M059J (cell line): ENCODE data around the gene PSMD8. TPM values are rescaled to one million over a fixed set of nuclear protein-coding genes. Genes with fewer than 3 reads are reported as not detected.
"Not testable (repeated sequence)": the region's sequence is repeated elsewhere in the genome, so short reads cannot be mapped to it uniquely, and the experiment has no call there.

ENCODE experiments used
- DNase-seq: peaks from one replicate; pipeline ENCODE4 v3.0.0-alpha.2; 2012; ENCODE audit warnings: low read depth
- total RNA-seq: library from RNA; depleted of rRNA; stranded (reverse); fragments of >200 nt; shearing (Covaris generic); gene quantifications from 2 replicates; pipeline ENCODE4 v1.2.3, GENCODE V29; 2014; rRNA removed

Gene PSMD8
- 342 and 489 TPM in 2 replicates for total RNA-seq

GRCh38 chr19:38374332-38375097, at the start of gene PSMD8:
PSMD8 (plus strand) TSS chr19:38374571; CDS start chr19:38374602, 31 bp downstream.
- peak; percentile 99 for DNase-seq

GRCh38 chr19:38326591-38326990, 47.8 kb upstream of the PSMD8 start:
- no peak for DNase-seq

DNA sequence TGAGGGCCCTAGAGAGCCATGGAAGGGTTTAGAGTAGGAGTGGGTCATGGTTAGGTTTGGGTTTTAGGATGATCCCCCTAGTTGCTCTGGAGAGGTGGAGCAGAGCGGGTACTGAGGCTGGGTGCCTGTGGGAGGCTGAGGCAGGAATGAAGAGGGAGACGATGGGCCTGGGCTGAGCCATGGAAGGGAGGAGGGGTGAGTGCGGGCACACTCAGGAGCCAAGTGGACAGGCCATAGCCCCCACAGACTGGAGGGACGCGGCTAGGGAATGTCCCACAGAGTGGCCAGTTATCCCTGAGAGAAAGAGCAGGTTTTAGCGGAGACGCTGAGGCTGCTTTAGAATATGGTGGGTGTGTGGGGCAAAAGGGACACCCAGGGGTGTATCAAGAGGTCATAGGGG, 44.7 kb upstream of the PSMD8 start:
- no peak for DNase-seq

- DNase-seq, result no peak
Observed at GRCh38 chr19:38331728-38332127, 42.6 kb upstream of the PSMD8 start.

DNA sequence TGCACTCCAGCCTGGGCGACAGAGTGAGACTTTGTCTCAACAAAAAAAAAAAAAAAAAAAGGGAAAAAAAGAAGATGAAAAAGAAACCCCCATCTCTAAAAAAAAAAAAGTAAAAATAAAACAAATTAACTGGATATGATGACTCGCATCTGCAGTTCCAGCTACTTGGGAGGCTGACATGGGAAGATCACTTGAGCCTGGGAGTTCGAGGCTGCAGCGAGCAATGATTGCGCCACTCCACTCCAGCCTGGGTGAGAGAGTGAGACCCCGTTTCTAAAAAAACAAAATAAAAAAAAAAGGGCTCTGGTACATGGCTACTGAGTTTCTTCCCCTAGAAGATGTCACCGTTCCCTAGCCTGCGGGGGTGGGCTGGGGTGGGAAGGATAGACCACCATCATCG, 41.1 kb upstream of the PSMD8 start:
- no peak for DNase-seq

DNA sequence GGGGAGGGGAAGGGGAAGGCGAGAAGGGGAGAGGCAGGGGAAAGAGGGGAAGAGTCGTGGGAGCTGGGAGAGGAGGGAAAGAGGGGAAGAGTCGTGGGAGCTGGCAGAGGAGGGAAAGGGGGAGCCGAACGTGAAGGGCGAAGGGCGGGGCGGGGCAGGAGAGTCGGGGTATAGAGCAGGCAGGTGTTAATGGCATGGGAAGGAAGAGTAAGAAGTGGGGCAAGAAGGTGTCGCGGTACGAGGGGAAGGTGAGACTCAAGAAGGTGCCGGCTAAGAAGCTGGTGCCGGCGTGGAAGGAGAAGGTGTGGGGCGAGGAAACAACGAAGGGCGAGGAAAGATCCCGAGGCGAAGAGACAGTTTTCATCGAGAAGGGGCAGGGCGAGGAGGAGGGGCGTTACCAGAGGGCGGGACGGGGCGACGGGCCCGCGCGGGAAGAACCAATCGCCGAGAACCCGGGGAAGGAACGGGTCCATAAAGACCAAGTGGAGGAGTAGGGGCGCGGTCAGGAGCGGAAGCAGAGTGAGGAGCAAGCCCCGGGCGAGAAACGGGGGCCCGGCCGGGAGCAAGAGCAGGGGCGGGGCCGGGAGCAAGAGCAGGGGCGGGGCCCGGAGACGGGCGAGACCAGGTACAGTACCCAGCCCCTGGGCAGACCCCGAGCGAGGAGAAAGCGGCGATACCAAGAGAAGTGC, 38.3 kb upstream of the PSMD8 start:
- DNase-seq, result peak; percentile 97

DNA sequence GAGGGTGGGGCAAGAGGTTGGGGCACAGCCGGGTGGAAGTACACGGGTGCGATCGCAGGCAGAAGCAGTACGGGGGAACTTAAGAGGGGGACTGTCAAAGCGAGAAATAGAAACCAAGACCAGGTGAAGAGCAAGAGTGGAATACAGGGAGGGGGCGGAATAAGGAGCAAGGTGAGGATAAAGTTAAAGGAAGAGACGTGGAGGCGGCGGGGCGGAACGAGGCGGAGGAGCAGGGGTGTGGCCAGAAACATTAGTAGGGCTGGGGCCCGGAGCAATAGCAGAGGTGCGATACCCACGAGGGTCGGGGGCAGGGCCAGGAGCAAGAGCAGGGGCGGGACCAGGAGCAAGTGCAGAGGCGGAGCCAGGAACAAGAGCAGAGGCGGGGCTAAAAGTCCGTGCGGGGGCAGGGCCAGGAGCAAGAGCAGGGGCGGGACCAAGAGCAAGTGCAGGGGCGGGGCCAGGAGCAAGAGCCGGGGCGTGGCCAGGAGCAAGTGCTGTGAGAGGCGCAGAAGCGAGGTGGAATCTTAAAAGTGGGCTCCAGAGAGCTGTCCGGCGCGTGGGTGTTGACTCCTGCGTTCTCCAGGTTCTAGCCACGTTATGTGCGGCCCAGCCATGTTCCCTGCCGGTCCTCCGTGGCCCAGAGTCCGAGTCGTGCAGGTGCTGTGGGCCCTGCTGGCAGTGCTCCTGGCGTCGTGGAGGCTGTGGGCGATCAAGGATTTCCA, 37.6 kb upstream of the PSMD8 start:
- DNase-seq, result peak; percentile 83

DNA sequence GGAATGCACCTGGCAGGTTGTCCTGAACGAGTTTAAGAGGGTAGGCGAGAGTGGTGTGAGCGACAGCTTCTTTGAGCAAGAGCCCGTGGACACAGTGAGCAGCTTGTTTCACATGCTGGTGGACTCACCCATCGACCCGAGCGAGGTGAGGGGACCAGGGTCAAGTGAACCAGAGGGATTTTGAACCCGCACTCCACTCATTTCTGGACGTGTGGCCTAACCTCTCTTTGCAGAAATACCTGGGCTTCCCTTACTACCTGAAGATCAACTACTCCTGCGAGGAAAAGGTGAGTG, 37.1 kb upstream of the PSMD8 start:
- DNase-seq, result no peak

DNA sequence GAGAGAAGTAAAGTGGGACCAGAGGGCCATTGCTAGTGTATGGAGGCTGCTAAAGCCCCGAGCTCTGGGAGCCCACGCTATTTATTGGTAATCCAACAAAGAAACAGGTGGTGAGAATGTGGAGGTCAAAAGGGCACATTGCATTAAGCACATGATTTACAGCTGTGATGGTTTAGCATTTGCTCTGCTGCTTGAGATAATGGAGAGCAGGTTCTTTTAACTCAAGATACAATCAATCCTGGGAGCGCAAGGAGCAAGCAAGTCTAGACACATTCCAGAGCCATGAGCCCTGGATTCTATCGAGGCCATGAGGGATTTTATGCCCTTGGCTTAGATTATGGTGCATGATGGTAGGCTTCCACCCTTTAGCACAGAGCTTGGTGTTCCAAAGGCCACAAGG, 35.4 kb upstream of the PSMD8 start:
- not testable (repeated sequence) for DNase-seq

- no peak for DNase-seq
Observed at GRCh38 chr19:38340927-38341326, 33.4 kb upstream of the PSMD8 start.

GRCh38 chr19:38346837-38347236, 27.5 kb upstream of the PSMD8 start:
- no peak for DNase-seq

DNA sequence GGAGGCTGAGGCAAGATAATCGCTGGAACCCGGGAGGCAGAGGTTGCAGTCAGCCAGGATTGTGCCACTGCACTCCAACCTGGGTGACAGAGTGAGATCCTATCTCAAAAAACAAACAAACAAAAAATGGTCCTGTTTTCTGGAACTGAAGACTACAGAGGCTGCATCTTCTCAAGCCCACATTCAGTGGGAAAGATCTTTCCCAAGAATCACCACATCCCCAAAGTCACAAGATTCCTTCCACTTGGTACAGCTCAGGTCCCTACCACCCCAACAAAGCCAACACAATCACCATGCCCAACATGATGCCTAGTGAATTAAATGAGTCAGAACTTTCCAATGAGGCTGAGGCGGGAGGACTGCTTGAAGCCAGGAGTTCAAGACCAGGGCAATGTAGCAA, 23.5 kb upstream of the PSMD8 start:
- DNase-seq, result peak; percentile 25

DNA sequence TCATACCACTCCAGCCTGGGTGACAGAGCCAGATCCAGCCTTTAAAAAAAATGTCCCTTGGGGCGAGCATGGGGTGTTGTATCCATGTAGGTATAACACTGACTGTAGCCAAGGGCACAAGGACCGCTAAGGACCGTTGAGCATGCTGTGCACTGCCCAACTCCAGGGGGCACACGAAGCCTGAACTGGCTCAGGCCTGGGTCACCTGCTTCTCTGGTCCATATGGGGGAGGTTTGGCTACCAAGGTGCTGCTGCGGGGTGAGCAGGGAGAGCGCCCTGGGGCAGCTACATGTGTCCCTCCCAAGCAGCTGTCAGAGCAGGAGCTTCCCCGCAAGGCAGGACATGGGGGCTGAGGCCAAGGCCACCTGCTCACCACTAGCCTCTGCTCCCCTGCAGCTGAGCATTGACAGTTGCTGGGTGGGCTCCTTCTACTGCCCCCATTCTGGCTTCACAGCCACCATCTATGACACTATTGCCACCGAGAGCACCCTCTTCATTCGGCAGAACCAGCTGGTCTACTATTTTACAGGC, 22.4 kb upstream of the PSMD8 start:
- DNase-seq, result no peak

DNA sequence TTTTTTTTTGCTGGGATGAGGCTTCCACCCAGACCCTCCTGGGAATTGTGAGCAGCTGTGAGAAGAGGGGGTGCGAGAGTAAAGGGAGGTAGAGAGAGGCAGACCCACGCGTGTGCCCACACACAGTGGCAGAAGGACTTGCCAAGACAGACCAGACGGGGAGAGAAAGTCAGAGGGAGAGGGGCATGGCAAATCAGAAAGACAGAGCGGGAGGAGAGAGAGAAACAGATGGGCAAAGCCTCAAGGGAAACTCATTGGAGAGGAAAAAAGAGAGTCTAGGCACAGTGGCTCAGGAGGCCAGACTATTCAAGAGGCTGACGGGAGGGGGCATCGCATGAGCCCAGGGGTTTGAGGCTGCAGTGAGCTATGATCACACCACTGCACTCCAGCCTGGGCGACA, 21.8 kb upstream of the PSMD8 start:
- no peak for DNase-seq

GRCh38 chr19:38355728-38356725, 18.3 kb upstream of the PSMD8 start:
- DNase-seq, result no peak

DNA sequence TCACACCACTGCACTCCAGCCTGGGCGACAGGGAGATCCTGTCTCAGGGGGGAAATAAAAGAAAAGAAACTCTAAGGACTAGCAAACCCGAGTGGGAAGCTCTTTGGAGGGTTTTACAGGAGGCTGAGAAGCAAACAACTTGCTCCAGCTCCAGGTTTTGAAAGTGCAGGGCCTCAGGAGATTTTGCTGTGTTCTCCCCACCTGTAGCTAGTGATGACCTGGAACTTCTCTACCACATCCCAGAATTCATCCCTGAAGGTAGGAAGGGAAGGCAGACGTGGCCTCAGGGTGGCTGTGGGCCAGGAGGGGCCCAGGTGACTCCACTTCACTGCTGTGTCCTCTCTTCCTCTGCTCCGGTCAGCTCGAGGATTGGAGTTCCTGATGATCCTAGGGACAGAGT, 16.3 kb upstream of the PSMD8 start:
- DNase-seq, result no peak

- DNase-seq, result no peak
Observed at GRCh38 chr19:38359242-38360021, 14.9 kb upstream of the PSMD8 start.

DNA sequence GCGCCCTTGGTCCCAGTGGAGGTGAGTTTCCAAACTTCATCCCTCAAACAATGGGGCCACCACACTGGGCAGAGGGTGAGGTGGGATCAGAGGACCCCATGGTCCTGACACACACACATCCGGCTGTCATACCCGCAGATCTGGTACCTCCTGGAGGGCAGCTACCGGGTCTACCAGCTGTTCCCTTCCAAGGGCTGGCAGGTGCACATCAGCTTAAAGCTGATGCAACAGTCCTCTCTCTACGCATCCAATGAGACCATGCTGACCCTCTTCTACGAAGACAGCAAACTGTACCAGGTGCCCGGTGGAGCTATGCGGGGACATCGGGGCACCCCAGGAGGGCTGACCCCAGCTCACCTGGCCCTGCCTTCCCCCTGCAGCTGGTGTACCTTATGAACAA, 14.0 kb upstream of the PSMD8 start:
- DNase-seq, result no peak

DNA sequence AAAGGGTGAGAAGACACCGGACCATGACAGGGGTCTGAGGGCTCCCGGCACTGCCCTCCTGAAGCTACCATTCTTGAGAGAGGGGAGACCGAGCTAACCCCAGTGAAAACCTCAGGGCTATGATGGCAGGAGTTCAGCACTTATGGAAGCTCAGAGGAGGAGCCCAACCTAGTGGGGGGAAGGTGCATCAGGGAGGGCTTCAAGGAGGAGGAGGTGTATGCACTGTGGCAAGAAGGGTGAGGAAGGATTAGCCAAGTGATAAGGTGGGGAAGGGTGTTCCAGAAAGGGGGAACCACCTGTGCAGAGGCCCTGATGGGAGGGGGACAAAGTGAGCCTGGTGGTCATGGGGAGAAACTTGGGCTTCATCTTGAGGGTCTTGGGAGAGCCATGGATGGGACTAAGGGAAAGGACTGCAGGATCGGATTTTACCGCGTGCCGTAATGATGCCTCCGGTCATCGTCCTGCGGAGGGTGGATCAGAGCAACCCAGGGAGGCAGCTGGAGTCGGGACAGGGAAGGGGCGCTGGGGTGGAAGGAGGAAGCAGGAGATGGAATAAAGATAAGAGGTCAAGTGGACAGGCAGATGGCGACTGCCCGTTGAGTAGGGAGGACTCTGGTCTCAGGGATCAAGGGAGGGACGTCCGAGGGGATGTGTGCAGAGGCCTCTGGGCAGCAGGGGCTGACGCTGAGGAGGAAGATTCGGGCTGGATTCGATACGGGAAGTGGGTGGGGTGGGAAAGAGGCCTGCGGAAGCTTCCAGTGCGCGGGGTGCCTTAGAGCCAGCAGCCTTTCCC, 13.3 kb upstream of the PSMD8 start:
- DNase-seq, result no peak

- no peak for DNase-seq
Observed at GRCh38 chr19:38361633-38362075, 12.7 kb upstream of the PSMD8 start.
